ENCODE results near the gene GADD45GIP1. TPM values are rescaled to one million over a fixed set of nuclear protein-coding genes. Genes with fewer than 3 reads are reported as not detected.

The GADD45GIP1 gene
- polyA plus RNA-seq, 1 donor from 2014 or later = 21.3 TPM

DNA sequence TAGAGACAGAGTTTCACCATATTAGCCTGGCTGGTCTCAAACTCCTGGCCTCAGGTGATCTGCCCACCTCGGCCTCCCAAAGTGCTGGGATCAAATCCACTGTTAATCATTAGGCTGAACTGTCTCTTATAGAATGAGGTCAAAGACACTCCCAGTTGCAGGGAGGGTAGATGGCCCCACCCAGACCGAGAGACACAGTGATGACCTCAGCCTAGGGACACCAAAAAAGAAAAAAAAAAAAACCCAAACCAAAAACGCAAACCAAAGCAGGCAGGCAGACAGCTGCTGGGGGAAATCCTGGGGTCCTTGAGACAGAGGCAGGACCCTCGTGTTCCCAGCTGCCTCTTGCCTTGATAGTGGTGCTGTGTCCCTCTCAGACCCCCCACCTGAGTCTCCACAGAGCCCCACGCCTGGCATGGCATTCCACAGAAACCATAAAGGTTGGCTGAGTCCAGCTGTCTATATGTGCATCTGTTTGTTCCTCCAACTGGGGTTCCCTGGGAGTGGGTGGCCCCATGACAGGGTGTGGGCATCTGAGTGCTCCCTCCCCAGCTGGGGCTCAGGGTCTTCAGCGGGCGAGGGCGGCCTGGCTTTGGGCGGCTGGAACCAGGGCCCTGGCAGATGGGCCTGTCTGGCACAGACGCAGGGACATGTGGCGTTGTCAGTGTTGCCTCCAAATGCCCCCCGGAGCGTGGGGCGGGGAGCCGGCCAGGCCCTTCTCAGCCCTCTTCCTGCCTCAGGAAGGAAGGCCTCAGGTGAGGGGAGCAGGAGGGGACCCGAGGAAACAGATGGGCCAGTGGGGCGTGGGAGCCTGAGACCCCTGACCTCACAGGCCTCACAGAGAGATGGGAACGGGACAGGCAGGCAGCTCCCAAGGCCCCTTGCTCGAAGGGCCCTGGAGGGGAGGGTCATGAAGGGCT is 17.5 kb upstream of the GADD45GIP1 start:
- H3K27ac ChIP-seq (ENCODE audit: low read length) = no peak overlapping the region
- no peak for TF ChIP-seq MXI1 (conservative IDR thresholded peaks at IDR 0.05; ENCODE audit: poor library complexity, severe bottlenecking)
- no peak for TF ChIP-seq POLR2AphosphoS5 (IDR thresholded peaks at IDR 0.05)
- TF ChIP-seq RAD21 (conservative IDR thresholded peaks at IDR 0.05) = no peak
- no peak for TF ChIP-seq EP300 (conservative IDR thresholded peaks at IDR 0.05; ENCODE audit: poor library complexity, severe bottlenecking)
- TF ChIP-seq, protein P1, sequence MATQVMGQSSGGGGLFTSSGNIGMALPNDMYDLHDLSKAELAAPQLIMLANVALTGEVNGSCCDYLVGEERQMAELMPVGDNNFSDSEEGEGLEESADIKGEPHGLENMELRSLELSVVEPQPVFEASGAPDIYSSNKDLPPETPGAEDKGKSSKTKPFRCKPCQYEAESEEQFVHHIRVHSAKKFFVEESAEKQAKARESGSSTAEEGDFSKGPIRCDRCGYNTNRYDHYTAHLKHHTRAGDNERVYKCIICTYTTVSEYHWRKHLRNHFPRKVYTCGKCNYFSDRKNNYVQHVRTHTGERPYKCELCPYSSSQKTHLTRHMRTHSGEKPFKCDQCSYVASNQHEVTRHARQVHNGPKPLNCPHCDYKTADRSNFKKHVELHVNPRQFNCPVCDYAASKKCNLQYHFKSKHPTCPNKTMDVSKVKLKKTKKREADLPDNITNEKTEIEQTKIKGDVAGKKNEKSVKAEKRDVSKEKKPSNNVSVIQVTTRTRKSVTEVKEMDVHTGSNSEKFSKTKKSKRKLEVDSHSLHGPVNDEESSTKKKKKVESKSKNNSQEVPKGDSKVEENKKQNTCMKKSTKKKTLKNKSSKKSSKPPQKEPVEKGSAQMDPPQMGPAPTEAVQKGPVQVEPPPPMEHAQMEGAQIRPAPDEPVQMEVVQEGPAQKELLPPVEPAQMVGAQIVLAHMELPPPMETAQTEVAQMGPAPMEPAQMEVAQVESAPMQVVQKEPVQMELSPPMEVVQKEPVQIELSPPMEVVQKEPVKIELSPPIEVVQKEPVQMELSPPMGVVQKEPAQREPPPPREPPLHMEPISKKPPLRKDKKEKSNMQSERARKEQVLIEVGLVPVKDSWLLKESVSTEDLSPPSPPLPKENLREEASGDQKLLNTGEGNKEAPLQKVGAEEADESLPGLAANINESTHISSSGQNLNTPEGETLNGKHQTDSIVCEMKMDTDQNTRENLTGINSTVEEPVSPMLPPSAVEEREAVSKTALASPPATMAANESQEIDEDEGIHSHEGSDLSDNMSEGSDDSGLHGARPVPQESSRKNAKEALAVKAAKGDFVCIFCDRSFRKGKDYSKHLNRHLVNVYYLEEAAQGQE (IDR thresholded peaks at IDR 0.05; ENCODE audit: borderline replicate concordance) = no peak
- TF ChIP-seq SMC3 (conservative IDR thresholded peaks at IDR 0.05; ENCODE audit: poor library complexity) = no peak
- H3K36me3 ChIP-seq (ENCODE audit: insufficient read depth, low read length) = no peaks in the 10 kb centered on the region
- no peak overlapping the region for H3K4me3 ChIP-seq (ENCODE audit: low read length)
- H3K27me3 ChIP-seq (ENCODE audit: insufficient read depth, low read depth, low read length) = no peaks in the 10 kb centered on the region
- H3K9me2 ChIP-seq (ENCODE audit: insufficient read depth, low read length) = no peaks in the 10 kb centered on the region
- H3K9me3 ChIP-seq (ENCODE audit: low read length) = no peaks in the 10 kb centered on the region
- no peaks in the 10 kb centered on the region for H4K20me1 ChIP-seq (ENCODE audit: insufficient read depth)
- H3F3A ChIP-seq (ENCODE audit: insufficient read depth, low read length, poor library complexity, severe bottlenecking) = no peaks in the 10 kb centered on the region
- H3K4me2 ChIP-seq (ENCODE audit: low read length) = no peak overlapping the region
- no peak overlapping the region for H3K9ac ChIP-seq (ENCODE audit: low read length)
- H3K79me2 ChIP-seq (replicated peaks; ENCODE audit: insufficient read depth, low read length) = no peaks in the 10 kb centered on the region
- H2AFZ ChIP-seq (ENCODE audit: low read depth, low read length) = no peak overlapping the region

DNA sequence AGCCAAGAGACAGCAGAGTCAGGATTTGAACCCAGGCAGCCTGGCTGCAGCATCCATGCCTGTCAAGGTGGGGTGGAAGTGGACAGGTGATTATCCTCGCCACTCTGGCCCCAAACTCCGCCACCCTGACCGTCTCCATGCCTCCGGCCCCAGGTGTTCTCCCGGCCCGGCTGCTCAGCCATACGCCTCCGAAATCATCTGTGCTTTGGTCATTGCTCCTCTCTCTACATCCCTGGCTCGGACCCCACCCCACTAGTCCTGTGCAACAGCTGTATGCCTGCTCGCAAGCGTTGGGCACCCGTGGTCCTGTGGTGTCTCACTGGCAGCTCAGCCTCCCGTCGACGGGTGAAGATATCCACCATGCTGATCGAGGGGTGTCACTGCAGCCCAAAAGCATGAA is 16.2 kb upstream of the GADD45GIP1 start:
- Histone ChIP-seq H3K27ac (ENCODE audit: low read length) (no peak overlapping the region), H3K36me3 (ENCODE audit: insufficient read depth, low read length) (no peaks in the 10 kb centered on the region), H3F3A (ENCODE audit: insufficient read depth, low read length, poor library complexity, severe bottlenecking) (no peaks in the 10 kb centered on the region), H4K20me1 (ENCODE audit: insufficient read depth) (no peaks in the 10 kb centered on the region), H3K9ac (ENCODE audit: low read length) (no peak overlapping the region), H3K4me2 (ENCODE audit: low read length) (no peak overlapping the region), H3K4me3 (ENCODE audit: low read length) (no peak overlapping the region), H3K9me3 (ENCODE audit: low read length) (no peaks in the 10 kb centered on the region), H3K79me2 (replicated peaks; ENCODE audit: insufficient read depth, low read length) (no peaks in the 10 kb centered on the region), H2AFZ (ENCODE audit: low read depth, low read length) (no peak overlapping the region), H3K27me3 (ENCODE audit: insufficient read depth, low read depth, low read length) (no peaks in the 10 kb centered on the region), H3K9me2 (ENCODE audit: insufficient read depth, low read length) (no peaks in the 10 kb centered on the region)
- TF ChIP-seq EZH2 (IDR thresholded peaks at IDR 0.05; ENCODE audit: borderline replicate concordance, insufficient read depth, low read length, poor library complexity, severe bottlenecking) (no peak), EP300 (conservative IDR thresholded peaks at IDR 0.05; ENCODE audit: poor library complexity, severe bottlenecking) (no peak), POLR2AphosphoS5 (IDR thresholded peaks at IDR 0.05) (no peak), TAF1 (IDR thresholded peaks at IDR 0.05; ENCODE audit: low read depth) (no peak)
- TF ChIP-seq, protein P1 (IDR thresholded peaks at IDR 0.05; ENCODE audit: borderline replicate concordance) = no peak
- TF ChIP-seq, protein P2, sequence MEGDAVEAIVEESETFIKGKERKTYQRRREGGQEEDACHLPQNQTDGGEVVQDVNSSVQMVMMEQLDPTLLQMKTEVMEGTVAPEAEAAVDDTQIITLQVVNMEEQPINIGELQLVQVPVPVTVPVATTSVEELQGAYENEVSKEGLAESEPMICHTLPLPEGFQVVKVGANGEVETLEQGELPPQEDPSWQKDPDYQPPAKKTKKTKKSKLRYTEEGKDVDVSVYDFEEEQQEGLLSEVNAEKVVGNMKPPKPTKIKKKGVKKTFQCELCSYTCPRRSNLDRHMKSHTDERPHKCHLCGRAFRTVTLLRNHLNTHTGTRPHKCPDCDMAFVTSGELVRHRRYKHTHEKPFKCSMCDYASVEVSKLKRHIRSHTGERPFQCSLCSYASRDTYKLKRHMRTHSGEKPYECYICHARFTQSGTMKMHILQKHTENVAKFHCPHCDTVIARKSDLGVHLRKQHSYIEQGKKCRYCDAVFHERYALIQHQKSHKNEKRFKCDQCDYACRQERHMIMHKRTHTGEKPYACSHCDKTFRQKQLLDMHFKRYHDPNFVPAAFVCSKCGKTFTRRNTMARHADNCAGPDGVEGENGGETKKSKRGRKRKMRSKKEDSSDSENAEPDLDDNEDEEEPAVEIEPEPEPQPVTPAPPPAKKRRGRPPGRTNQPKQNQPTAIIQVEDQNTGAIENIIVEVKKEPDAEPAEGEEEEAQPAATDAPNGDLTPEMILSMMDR (IDR thresholded peaks at IDR 0.05; ENCODE audit: poor library complexity, severe bottlenecking) = no peak
